ENCODE measurements around the gene MMP7. TPM values are rescaled to one million over a fixed set of nuclear protein-coding genes. Genes with fewer than 3 reads are reported as not detected.

Gene MMP7
- total RNA-seq, 6 experiments from 2014 or later, result 0.37 to 2.9 (median 1.1) TPM

Other genes with a start within 250 kb of the MMP7 start
- 100 to 1,000 TPM in 1 of 6 experiments, 10 to 100 TPM in 2, 1 to 10 TPM in 3; 1.6 to 106 (median 15.2) TPM for gene BIRC3, start 213.3 kb downstream of the MMP7 start, total RNA-seq
- gene BIRC2, start 183.5 kb downstream of the MMP7 start, total RNA-seq, result 10 to 100 TPM; 20.2 to 26.6 (median 25.3) TPM
- gene TMEM123, start 78.0 kb downstream of the MMP7 start, total RNA-seq, result 100 to 1,000 TPM; 173 to 557 (median 229) TPM
- gene MMP20, start 94.6 kb upstream of the MMP7 start, total RNA-seq, result not detected
- gene MMP27, start 175.0 kb upstream of the MMP7 start, total RNA-seq, result under 1 TPM in 1 of 6 experiments, not detected in 5; 0.11 TPM
- 1 to 10 TPM in 1 of 6 experiments, under 1 TPM in 4, not detected in 1; 0.14 to 1.2 (median 0.74) TPM for gene MMP8, start 194.2 kb upstream of the MMP7 start, total RNA-seq
- gene MMP10, start 249.9 kb upstream of the MMP7 start, total RNA-seq, result under 1 TPM in 1 of 6 experiments, not detected in 5; 0.35 TPM

All from right lobe of liver (tissue), 5 donors.